ENCODE results near the gene GPS2. TPM values are rescaled to one million over a fixed set of nuclear protein-coding genes. Genes with fewer than 3 reads are reported as not detected.

The GPS2 gene
- total RNA-seq, 1 experiment from 2014 or later: 62.6 TPM

- H3K36me3 Mint-ChIP-seq (ENCODE audit: insufficient read depth in 1 of 3, low read depth in 3 of 3): no peaks in the 10 kb centered on the region
- no peak overlapping the region for H3K4me3 Mint-ChIP-seq
- no peak overlapping the region for H2BK12ac ChIP-seq (ENCODE audit: insufficient read length, low read depth, low read length)
- H3K23me2 ChIP-seq (ENCODE audit: insufficient read length, low read depth, low read length, poor library complexity, severe bottlenecking): no peaks in the 10 kb centered on the region
- H3K18ac ChIP-seq (ENCODE audit: insufficient read length, low read depth, low read length): no peak overlapping the region
- H3K4me2 ChIP-seq (ENCODE audit: insufficient read depth, insufficient read length, low read length): no peak overlapping the region
- no peaks in the 10 kb centered on the region for H3K79me2 ChIP-seq (ENCODE audit: insufficient read depth, low read length)
- no peak overlapping the region for H4K8ac ChIP-seq (replicated peaks; ENCODE audit: insufficient read length, low read depth, low read length)
- no peak overlapping the region for H2AK5ac ChIP-seq (ENCODE audit: insufficient read length, low read length)
- H3K4me1 Mint-ChIP-seq: peaks cover 9 to 14% of the 10 kb centered on the region in 2 experiments
- H3K4me1 ChIP-seq (ENCODE audit: insufficient read depth, low read length): peaks cover 5% of the 10 kb centered on the region; the same call in 1 of the 2 replicates
- peaks cover 6% of the 10 kb centered on the region; the same call in 1 of the 2 replicates for H3K27me3 Mint-ChIP-seq (ENCODE audit: low read depth)
- no peak overlapping the region for H3K27ac Mint-ChIP-seq
- H3K56ac ChIP-seq (ENCODE audit: insufficient read length, low read depth, low read length): no peak overlapping the region
- no peak overlapping the region for H4K5ac ChIP-seq (ENCODE audit: insufficient read length, low read depth, low read length)
- H2BK15ac ChIP-seq (ENCODE audit: low read depth, low read length): no peak overlapping the region
- H4K20me1 ChIP-seq (ENCODE audit: control insufficient read depth, insufficient read depth, insufficient read length): no peaks in the 10 kb centered on the region
- H3K4ac ChIP-seq (ENCODE audit: low read depth, low read length): no peak overlapping the region
- H3T11ph ChIP-seq (ENCODE audit: low read length): no peak overlapping the region
- no peak overlapping the region for H4K91ac ChIP-seq (ENCODE audit: insufficient read length, low read depth, low read length)
- no peaks in the 10 kb centered on the region for H3K9me3 Mint-ChIP-seq
- no peak overlapping the region for H3K14ac ChIP-seq (ENCODE audit: insufficient read depth, low read length)
- no peak overlapping the region for H2BK5ac ChIP-seq (ENCODE audit: insufficient read length, low read length)
- H3K79me1 ChIP-seq (ENCODE audit: insufficient read depth, low read depth, low read length, poor library complexity, severe bottlenecking): no peaks in the 10 kb centered on the region
- H3K27me3 ChIP-seq (ENCODE audit: insufficient read depth, low read length): no peaks in the 10 kb centered on the region
- no peak for TF ChIP-seq CTCF (conservative IDR thresholded peaks at IDR 0.05)
- no peak overlapping the region for H3K9ac ChIP-seq (ENCODE audit: extremely low read depth, insufficient read length, low read length)
- DNase-seq: no peak
- no peaks in the 10 kb centered on the region for H3K9me3 ChIP-seq (ENCODE audit: control insufficient read depth, low read depth, low read length)
- H2BK120ac ChIP-seq (ENCODE audit: low read depth, low read length, poor library complexity, severe bottlenecking): no peak overlapping the region
- no CpG with 5 or more reads among the region's 6 CpGs for WGBS (ENCODE audit: extremely low coverage, insufficient read length, low lambda C conversion rate)
- no peak overlapping the region for H2BK20ac ChIP-seq (ENCODE audit: low read depth, low read length, poor library complexity, severe bottlenecking)
- H2AFZ ChIP-seq (ENCODE audit: low read length): no peak overlapping the region
- no peak overlapping the region for H3K27ac ChIP-seq (ENCODE audit: insufficient read length, low read depth, low read length)
- no peak overlapping the region for H3K23ac ChIP-seq (ENCODE audit: insufficient read length, low read depth, low read length)
Measured at GRCh38 chr17:7363311-7363710, 48.2 kb upstream of the GPS2 start.

All from H9 (cell line).